SJCRH30 (cell line): ENCODE measurements around the gene TDO2. TPM values are rescaled to one million over a fixed set of nuclear protein-coding genes. Genes with fewer than 3 reads are reported as not detected.
A peak's percentile ranks its signal among the peaks of the same experiment; 100 is the strongest.
"Not testable (repeated sequence)": the region's sequence is repeated elsewhere in the genome, so short reads cannot be mapped to it uniquely, and the experiment has no call there.

Experiments
- DNase-seq, 2 experiments: peaks; one replicate each; pipeline ENCODE4 v3.0.0-alpha.2; 2015 to 2020
- H3K27ac ChIP-seq: fragments of 250-450 bp; sonication (Bioruptor Pico); 2 replicates; pipeline ENCODE4 v1.5.1; 2020; ENCODE audit warnings: mild to moderate bottlenecking, moderate library complexity
- H3K27me3 ChIP-seq: fragments of 250-450 bp; sonication (Bioruptor Pico); 2 replicates; pipeline ENCODE4 v1.5.1; 2020; ENCODE audit warnings: mild to moderate bottlenecking, moderate library complexity
- H3K36me3 ChIP-seq: fragments of 250-450 bp; sonication (Bioruptor Pico); 2 replicates; pipeline ENCODE4 v1.5.1; 2020; ENCODE audit warnings: mild to moderate bottlenecking, moderate library complexity
- H3K4me1 ChIP-seq: fragments of 250-450 bp; sonication (Bioruptor Pico); 2 replicates; pipeline ENCODE4 v1.5.1; 2020; ENCODE audit warnings: mild to moderate bottlenecking, moderate library complexity
- H3K4me3 ChIP-seq: fragments of 250-450 bp; sonication (Bioruptor Pico); 2 replicates; pipeline ENCODE4 v1.5.1; 2020; ENCODE audit warnings: mild to moderate bottlenecking, moderate library complexity
- H3K9me3 ChIP-seq: fragments of 250-450 bp; sonication (Bioruptor Pico); replicated peaks from 2 replicates; pipeline ENCODE4 v1.5.1; 2020; ENCODE audit warnings: mild to moderate bottlenecking, moderate library complexity
- total RNA-seq: library from RNA; depleted of rRNA; stranded (reverse); fragments of >200 nt; shearing (Covaris generic); gene quantifications from 2 replicates; pipeline ENCODE4 v1.2.3, GENCODE V29; 2014

The TDO2 gene
- total RNA-seq, 1 experiment from 2014 or later = 0.26 TPM

- no peak for DNase-seq
- Histone ChIP-seq H3K4me1 (no peaks in the 10 kb centered on the region), H3K36me3 (no peaks in the 10 kb centered on the region), H3K27me3 (no peaks in the 10 kb centered on the region), H3K27ac (no peak overlapping the region), H3K9me3 (no peaks in the 10 kb centered on the region), H3K4me3 (no peak overlapping the region)
Observed at GRCh38 chr4:155930330-155930729, 26.8 kb downstream of the TDO2 start.

DNA sequence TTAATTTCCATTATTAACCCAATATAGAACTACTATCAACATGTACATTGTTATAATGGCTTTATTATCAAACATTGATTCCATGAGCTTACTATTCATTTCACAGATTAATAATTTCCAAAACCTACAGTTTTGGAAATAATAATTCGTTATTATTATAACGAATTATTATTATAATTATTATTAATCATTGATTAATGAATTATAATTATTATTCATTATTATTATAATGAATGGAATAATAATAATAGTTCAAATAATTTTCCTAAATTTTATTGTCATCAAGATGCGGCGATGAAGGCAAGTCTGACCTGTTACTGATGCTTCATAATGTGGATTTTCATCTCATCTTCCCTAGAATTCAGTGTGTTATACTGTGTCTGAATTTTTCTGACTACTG is 28.1 kb downstream of the TDO2 start:
- Histone ChIP-seq H3K4me1 (no peaks in the 10 kb centered on the region), H3K27ac (no peak overlapping the region), H3K9me3 (no peaks in the 10 kb centered on the region), H3K27me3 (no peaks in the 10 kb centered on the region), H3K4me3 (no peak overlapping the region), H3K36me3 (no peaks in the 10 kb centered on the region)
- no peak for DNase-seq

- not testable (repeated sequence) for H3K27ac ChIP-seq, H3K36me3 ChIP-seq, H3K27me3 ChIP-seq, H3K9me3 ChIP-seq, H3K4me1 ChIP-seq, DNase-seq, H3K4me3 ChIP-seq
Observed at GRCh38 chr4:155934634-155935033, 31.1 kb downstream of the TDO2 start.

DNA sequence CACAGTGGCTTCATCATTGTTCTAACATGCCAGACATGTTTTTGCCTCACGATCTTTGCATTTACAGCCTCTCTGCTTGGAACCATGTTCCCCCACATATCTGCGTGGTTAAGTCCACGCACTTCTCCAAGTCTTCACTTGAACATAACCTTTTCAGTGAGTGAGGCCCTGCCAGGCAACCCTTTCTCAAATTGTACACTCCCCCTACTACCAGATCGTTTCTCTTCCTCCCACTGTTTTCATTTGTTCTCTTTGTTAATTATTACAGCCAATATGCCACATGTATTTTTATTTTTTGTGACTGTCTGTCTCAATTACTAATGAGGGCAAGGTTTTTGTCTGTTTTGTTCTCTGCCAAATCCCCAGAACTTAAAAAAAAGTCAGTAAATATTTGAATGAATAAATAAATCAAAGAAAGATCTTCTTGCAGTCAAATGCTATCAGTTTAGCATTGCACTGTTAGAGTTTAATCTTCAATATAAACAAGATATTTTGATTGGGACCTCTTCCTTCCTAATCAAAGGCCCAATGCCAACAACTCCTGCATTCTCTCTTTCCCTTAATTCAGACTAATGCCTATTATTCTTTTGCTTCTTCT is 32.0 kb downstream of the TDO2 start:
- H3K4me1 ChIP-seq = no peaks in the 10 kb centered on the region
- H3K9me3 ChIP-seq = no peaks in the 10 kb centered on the region
- no peaks in the 10 kb centered on the region for H3K27me3 ChIP-seq
- no peak overlapping the region for H3K4me3 ChIP-seq
- H3K36me3 ChIP-seq = no peaks in the 10 kb centered on the region
- no peak overlapping the region for H3K27ac ChIP-seq
- DNase-seq = no peak

- H3K4me3 ChIP-seq = no peak overlapping the region
- no peaks in the 10 kb centered on the region for H3K4me1 ChIP-seq
- no peaks in the 10 kb centered on the region for H3K36me3 ChIP-seq
- no peak overlapping the region for H3K27ac ChIP-seq
- no peaks in the 10 kb centered on the region for H3K27me3 ChIP-seq
- no peaks in the 10 kb centered on the region for H3K9me3 ChIP-seq
- no peak for DNase-seq
Observed at GRCh38 chr4:155941085-155941790, 37.7 kb downstream of the TDO2 start.

DNA sequence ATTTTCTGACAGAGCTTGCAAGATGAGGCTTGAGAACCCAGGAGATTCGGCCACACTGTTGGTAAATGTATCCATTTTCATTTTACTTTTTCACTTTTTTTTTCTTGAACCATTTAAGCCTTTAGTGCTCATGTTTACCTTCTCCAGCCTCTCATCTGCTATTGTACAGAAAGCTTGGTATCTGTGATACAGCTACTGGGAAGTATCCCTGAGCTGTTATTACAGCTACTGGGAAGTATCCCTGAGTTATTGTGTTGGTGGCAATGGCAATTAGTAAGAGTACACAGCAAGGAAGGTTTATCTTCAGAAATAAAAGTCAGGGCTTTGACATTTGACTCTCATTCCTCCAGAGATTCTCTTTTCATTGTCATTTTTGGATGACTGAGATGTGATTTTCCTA is 38.3 kb downstream of the TDO2 start:
- Histone ChIP-seq H3K4me3 (no peak overlapping the region), H3K36me3 (no peaks in the 10 kb centered on the region)

DNA sequence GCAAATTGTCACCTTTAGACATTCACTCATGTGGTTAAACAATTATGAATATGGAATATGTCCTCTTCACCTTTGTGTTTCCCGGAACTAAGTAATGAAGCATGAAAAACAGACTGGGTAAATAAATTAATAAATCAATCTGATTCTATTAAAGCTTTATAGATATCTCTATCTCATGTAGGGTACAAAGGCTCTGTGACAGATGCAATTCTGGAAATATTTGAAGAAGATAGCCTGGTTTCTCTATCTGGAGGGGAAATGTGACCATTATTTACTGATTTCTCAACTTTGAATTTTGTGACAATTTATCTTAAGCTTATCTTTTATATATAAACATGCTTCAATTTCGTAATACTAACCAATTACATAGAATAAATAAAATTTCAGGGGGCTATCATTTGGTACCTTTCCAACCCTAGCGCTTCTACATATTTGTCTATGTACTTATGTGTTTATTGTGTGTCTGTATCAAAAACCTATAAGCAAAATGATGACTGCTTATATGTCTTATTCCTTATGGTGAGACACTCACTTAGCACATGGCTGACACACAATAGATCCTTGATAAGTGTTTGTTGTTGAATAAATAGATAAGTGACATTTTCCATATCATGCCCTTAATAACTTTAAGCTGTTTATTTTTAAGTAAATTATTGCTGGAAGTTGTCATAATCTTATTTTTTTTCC is 40.3 kb downstream of the TDO2 start:
- no peak for DNase-seq
- H3K9me3 ChIP-seq = no peaks in the 10 kb centered on the region
- no peaks in the 10 kb centered on the region for H3K36me3 ChIP-seq
- H3K27me3 ChIP-seq = no peaks in the 10 kb centered on the region
- no peaks in the 10 kb centered on the region for H3K4me1 ChIP-seq
- no peak overlapping the region for H3K27ac ChIP-seq
- H3K4me3 ChIP-seq = no peak overlapping the region

More for the DNA sequence above, 38.3 kb downstream of the TDO2 start:
- Histone ChIP-seq H3K9me3 (no peaks in the 10 kb centered on the region), H3K27ac (no peak overlapping the region), H3K4me1 (no peaks in the 10 kb centered on the region), H3K27me3 (no peaks in the 10 kb centered on the region)
- no peak for DNase-seq

DNA sequence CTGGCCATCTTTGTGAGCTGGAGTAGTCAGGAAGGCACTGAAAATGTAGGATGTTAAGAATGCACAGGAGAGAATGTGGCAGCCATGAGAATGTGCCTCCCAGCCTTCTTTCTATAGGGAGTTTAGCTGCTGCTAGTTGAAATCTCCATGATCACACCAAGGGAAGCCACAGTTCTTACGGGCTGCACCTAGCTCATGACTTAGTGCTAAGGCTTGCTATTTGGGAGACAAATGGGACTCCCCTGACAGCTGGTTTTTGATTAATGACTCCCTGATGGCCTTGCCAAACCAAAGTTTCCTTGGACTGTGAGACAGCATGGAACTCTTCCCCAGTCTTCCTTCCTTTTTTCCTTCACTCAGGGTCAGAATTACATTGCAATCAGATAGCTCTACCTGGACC is 41.0 kb downstream of the TDO2 start:
- no peak for DNase-seq
- Histone ChIP-seq H3K36me3 (no peaks in the 10 kb centered on the region), H3K4me3 (no peak overlapping the region), H3K9me3 (no peaks in the 10 kb centered on the region), H3K4me1 (no peaks in the 10 kb centered on the region), H3K27me3 (no peaks in the 10 kb centered on the region), H3K27ac (no peak overlapping the region)

GRCh38 chr4:155946486-155946885 is 43.0 kb downstream of the TDO2 start:
- H3K4me1 ChIP-seq = no peaks in the 10 kb centered on the region
- no peak overlapping the region for H3K4me3 ChIP-seq
- no peaks in the 10 kb centered on the region for H3K9me3 ChIP-seq
- H3K27me3 ChIP-seq = no peaks in the 10 kb centered on the region
- H3K36me3 ChIP-seq = no peaks in the 10 kb centered on the region
- no peak overlapping the region for H3K27ac ChIP-seq
- DNase-seq = no peak

GRCh38 chr4:155948541-155948940 is 45.0 kb downstream of the TDO2 start:
- Histone ChIP-seq H3K27me3 (no peaks in the 10 kb centered on the region), H3K4me3 (no peak overlapping the region), H3K9me3 (no peaks in the 10 kb centered on the region), H3K4me1 (no peaks in the 10 kb centered on the region), H3K36me3 (no peaks in the 10 kb centered on the region), H3K27ac (no peak overlapping the region)
- DNase-seq = no peak

GRCh38 chr4:155950461-155950860 is 47.0 kb downstream of the TDO2 start:
- no peak overlapping the region for H3K27ac ChIP-seq
- no peak overlapping the region for H3K4me3 ChIP-seq
- H3K36me3 ChIP-seq = no peaks in the 10 kb centered on the region
- H3K27me3 ChIP-seq = no peaks in the 10 kb centered on the region
- DNase-seq = no peak
- no peaks in the 10 kb centered on the region for H3K9me3 ChIP-seq
- H3K4me1 ChIP-seq = no peaks in the 10 kb centered on the region

DNA sequence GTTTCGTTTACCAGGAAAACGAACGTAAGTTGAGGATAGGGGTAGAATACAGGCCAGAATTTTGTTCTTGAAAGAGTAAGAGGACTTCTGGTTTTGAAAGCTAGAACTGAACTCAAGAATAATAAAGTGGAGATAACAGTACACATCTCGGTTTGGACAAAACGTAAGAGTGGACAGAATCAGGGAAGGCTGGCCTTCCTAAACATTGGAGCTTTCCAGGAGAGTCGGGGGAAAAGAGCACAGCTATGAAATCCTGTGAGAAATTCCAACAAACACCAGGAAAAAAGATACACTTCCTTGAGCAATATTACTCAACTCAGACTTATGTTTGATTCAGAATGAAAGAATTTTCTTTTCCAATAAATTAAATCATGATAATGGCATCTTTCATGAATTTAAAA is 49.0 kb downstream of the TDO2 start:
- DNase-seq = no peak
- Histone ChIP-seq H3K9me3 (no peaks in the 10 kb centered on the region), H3K4me1 (no peaks in the 10 kb centered on the region), H3K4me3 (peak overlapping the region; percentile 74), H3K27me3 (no peaks in the 10 kb centered on the region), H3K27ac (no peak overlapping the region; the same call in 1 of the 2 replicates), H3K36me3 (no peaks in the 10 kb centered on the region)

GRCh38 chr4:155953151-155954117 is 49.9 kb downstream of the TDO2 start, which contains the start of gene CTSO:
TSS of gene CTSO (minus strand) at chr4:155953866. CDS start at chr4:155953847, 19 bp downstream.
- Histone ChIP-seq H3K9me3 (no peaks in the 10 kb centered on the region), H3K27me3 (no peaks in the 10 kb centered on the region), H3K4me3 (peak within 1 kb of the TSS; percentile 74), H3K36me3 (no peaks in the 10 kb centered on the region), H3K27ac (peak within 1 kb of the TSS; percentile 90), H3K4me1 (no peaks in the 10 kb centered on the region)
- peak; percentile 70 to 72 for DNase-seq

GRCh38 chr4:155954118-155954685 is 50.7 kb downstream of the TDO2 start:
- Histone ChIP-seq H3K9me3 (no peaks in the 10 kb centered on the region), H3K4me3 (peak overlapping the region; percentile 74), H3K36me3 (no peaks in the 10 kb centered on the region), H3K4me1 (no peaks in the 10 kb centered on the region), H3K27ac (peak overlapping the region; percentile 90), H3K27me3 (no peaks in the 10 kb centered on the region)
- no peak for DNase-seq
